Brain microvascular endothelial cell (primary cell): ENCODE measurements around the gene MBNL1.

ENCODE experiments used
- DNase-seq: peaks from one replicate; pipeline ENCODE4 v3.0.0-alpha.2; 2020
- H3K27ac ChIP-seq: fragments of 250-450 bp; sonication (Bioruptor Pico); 2 replicates; pipeline ENCODE4 v1.5.1; 2020; ENCODE audit warnings: mild to moderate bottlenecking, moderate library complexity
- H3K27me3 ChIP-seq: fragments of 250-450 bp; sonication (Bioruptor Pico); replicated peaks from 2 replicates; pipeline ENCODE4 v1.5.1; 2020; ENCODE audit warnings: mild to moderate bottlenecking
- H3K36me3 ChIP-seq: fragments of 250-450 bp; sonication (Bioruptor Pico); replicated peaks from 2 replicates; pipeline ENCODE4 v1.5.1; 2020; ENCODE audit warnings: mild to moderate bottlenecking
- H3K4me3 ChIP-seq: 2 replicates; pipeline ENCODE4 v1.5.1; 2011; ENCODE audit warnings: low read depth, mild to moderate bottlenecking, control low read depth, low read length, moderate library complexity
- in situ Hi-C: cut with HindIII; loops from 2 replicates; pipeline ENCODE4 v1.10.0; 2017; ENCODE audit warnings: low sequenced_read_pairs, low pct_ligation_motif_present
- TF ChIP-seq, protein P1 (sequence below): IDR thresholded peaks from 2 replicates; pipeline ENCODE4 v1.5.1; 2011; ENCODE audit warnings: low read depth, mild to moderate bottlenecking, moderate library complexity, low read length, control low read depth, inconsistent platforms; ENCODE audit errors: missing control alignments

The MBNL1 gene

DNA sequence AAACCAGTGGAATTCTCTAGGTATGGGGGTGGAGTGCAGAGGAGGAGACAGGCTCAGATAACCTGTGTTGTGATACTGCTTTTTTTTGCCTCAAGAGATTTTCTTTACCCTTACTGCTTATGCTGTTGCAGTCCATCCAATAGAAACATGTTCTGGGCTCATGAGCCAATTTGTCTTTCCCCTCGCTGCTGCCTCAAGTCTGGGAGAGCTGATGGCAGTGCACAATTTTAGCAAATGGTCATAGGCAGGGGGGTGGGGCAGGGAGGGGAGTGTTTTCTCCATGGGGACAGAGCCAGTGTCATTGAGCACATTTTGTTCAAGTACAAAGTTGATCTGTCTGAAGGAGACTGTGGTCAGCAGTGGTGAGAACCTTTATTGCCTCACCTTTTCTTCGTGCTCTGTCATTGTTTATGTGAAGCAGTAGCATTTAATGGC, 134.9 kb downstream of the MBNL1 start:
- Histone ChIP-seq H3K27ac (no peak overlapping the region), H3K4me3 (no peak overlapping the region), H3K36me3 (no peaks in the 10 kb centered on the region), H3K27me3 (no peaks in the 10 kb centered on the region)
- in situ Hi-C loops, result no loop called here
- no peak for DNase-seq
- TF ChIP-seq, protein P1, sequence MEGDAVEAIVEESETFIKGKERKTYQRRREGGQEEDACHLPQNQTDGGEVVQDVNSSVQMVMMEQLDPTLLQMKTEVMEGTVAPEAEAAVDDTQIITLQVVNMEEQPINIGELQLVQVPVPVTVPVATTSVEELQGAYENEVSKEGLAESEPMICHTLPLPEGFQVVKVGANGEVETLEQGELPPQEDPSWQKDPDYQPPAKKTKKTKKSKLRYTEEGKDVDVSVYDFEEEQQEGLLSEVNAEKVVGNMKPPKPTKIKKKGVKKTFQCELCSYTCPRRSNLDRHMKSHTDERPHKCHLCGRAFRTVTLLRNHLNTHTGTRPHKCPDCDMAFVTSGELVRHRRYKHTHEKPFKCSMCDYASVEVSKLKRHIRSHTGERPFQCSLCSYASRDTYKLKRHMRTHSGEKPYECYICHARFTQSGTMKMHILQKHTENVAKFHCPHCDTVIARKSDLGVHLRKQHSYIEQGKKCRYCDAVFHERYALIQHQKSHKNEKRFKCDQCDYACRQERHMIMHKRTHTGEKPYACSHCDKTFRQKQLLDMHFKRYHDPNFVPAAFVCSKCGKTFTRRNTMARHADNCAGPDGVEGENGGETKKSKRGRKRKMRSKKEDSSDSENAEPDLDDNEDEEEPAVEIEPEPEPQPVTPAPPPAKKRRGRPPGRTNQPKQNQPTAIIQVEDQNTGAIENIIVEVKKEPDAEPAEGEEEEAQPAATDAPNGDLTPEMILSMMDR, result no peak

GRCh38 chr3:152404976-152405375, 136.2 kb downstream of the MBNL1 start:
- DNase-seq, result no peak
- Histone ChIP-seq H3K27ac (no peak overlapping the region), H3K27me3 (no peaks in the 10 kb centered on the region), H3K36me3 (no peaks in the 10 kb centered on the region), H3K4me3 (no peak overlapping the region)
- in situ Hi-C loops, result no loop called here
- TF ChIP-seq, protein P1, result no peak

DNA sequence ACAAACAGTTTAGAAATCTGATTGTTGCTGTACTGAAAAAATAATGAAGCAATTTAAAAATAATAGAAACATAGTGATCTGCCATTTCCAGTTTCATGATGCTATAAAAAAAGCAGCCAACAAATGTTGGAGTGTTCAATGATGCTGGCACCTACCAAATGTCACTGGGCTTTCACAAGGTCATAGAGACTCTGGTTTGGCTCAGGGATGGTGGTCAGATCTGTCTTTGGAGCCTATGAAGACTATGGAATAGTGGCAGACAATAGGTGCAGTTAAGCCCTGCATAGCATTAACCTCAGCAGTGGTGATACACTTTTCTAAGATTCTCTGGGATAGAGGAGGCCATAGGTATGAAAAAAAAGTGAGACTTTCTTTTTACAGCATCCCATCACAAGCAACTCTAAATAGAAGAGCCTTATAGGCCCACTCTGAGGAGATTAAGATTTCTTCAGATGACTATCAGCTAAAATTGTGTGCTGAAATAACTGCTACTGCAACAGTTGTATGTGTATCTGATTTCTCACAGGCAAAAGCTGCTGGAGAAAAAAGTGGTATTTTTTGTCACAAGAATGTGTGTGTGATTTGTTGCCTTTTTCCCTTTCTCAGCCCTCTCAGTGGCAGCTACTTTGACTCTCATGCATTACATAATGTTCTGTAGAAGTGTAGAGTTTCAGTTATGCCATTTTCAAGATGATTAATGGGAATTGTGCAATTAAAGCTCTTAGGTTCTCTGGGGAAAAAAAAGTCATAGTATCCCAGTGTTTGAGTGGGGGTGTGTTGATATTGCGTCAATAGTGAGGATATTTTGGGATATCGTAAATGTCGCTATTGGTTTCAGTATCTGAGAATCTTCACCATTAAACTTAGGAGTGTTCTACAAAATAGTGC, 137.4 kb downstream of the MBNL1 start:
- Histone ChIP-seq H3K27ac (peak overlapping the region; percentile 61), H3K27me3 (no peaks in the 10 kb centered on the region), H3K4me3 (no peak overlapping the region), H3K36me3 (no peaks in the 10 kb centered on the region)
- in situ Hi-C loops, result no loop called here
- DNase-seq, result peak; percentile 69
- TF ChIP-seq, protein P1, result no peak

GRCh38 chr3:152413240-152413639, 144.5 kb downstream of the MBNL1 start:
- no peak overlapping the region for H3K4me3 ChIP-seq
- DNase-seq, result peak; percentile 23
- H3K27ac ChIP-seq, result no peak overlapping the region
- H3K27me3 ChIP-seq, result no peaks in the 10 kb centered on the region
- peaks cover 4% of the 10 kb centered on the region for H3K36me3 ChIP-seq
- TF ChIP-seq, protein P1, result no peak
- in situ Hi-C loops, result no loop called here

- no peak overlapping the region for H3K4me3 ChIP-seq
- H3K27ac ChIP-seq, result no peak overlapping the region
- no peaks in the 10 kb centered on the region for H3K27me3 ChIP-seq
- TF ChIP-seq, protein P1, result no peak
- DNase-seq, result no peak
- in situ Hi-C loops, result no loop called here
- H3K36me3 ChIP-seq, result peaks cover 27% of the 10 kb centered on the region
These were observed 148.3 kb downstream of the MBNL1 start for GRCh38 chr3:152416808-152417580.
